NCI-H526 (cell line): ENCODE results near the gene SUGCT.

Source experiments
- DNase-seq, 2 experiments: peaks; one replicate each; lab custom pipeline; 2025; lab: John Stamatoyannopoulos, UW

Gene SUGCT

GRCh38 chr7:40721342-40721949 lies 586.6 kb downstream of the SUGCT start:
- no peak for DNase-seq

- DNase-seq = no peak
These were observed 587.4 kb downstream of the SUGCT start for GRCh38 chr7:40722242-40722641.

GRCh38 chr7:40723829-40724228 lies 589.0 kb downstream of the SUGCT start:
- DNase-seq = no peak

- DNase-seq = peak in 1 of 2 experiments; percentile 28
These were observed 591.8 kb downstream of the SUGCT start for GRCh38 chr7:40726559-40726958.

GRCh38 chr7:40733114-40733513 lies 598.3 kb downstream of the SUGCT start:
- DNase-seq = no peak

- no peak for DNase-seq
These were observed 598.8 kb downstream of the SUGCT start for GRCh38 chr7:40733578-40733977.

- DNase-seq = no peak
These were observed 604.5 kb downstream of the SUGCT start for GRCh38 chr7:40739257-40739656.

GRCh38 chr7:40742270-40742669 lies 607.5 kb downstream of the SUGCT start:
- DNase-seq = no peak

- no peak for DNase-seq
These were observed 612.2 kb downstream of the SUGCT start for GRCh38 chr7:40746841-40747556.

GRCh38 chr7:40747856-40748255 lies 613.1 kb downstream of the SUGCT start:
- no peak for DNase-seq

GRCh38 chr7:40749877-40750276 lies 615.1 kb downstream of the SUGCT start:
- DNase-seq = no peak

GRCh38 chr7:40753455-40753854 lies 618.6 kb downstream of the SUGCT start:
- no peak for DNase-seq

- DNase-seq = no peak
These were observed 620.6 kb downstream of the SUGCT start for GRCh38 chr7:40755438-40755837.

GRCh38 chr7:40757109-40757508 lies 622.3 kb downstream of the SUGCT start:
- no peak for DNase-seq

GRCh38 chr7:40758590-40758989 lies 623.8 kb downstream of the SUGCT start:
- no peak for DNase-seq

- DNase-seq = no peak
These were observed 625.6 kb downstream of the SUGCT start for GRCh38 chr7:40760293-40760964.

GRCh38 chr7:40760987-40761386 lies 626.2 kb downstream of the SUGCT start:
- DNase-seq = no peak

- no peak for DNase-seq
These were observed 627.2 kb downstream of the SUGCT start for GRCh38 chr7:40761762-40762560.

GRCh38 chr7:40763319-40764287 lies 628.8 kb downstream of the SUGCT start:
- DNase-seq = no peak

- DNase-seq = no peak
These were observed 630.8 kb downstream of the SUGCT start for GRCh38 chr7:40765639-40766038.

GRCh38 chr7:40772096-40772495 lies 637.3 kb downstream of the SUGCT start:
- no peak for DNase-seq
